Lower leg skin (tissue), 4 donors: ENCODE results near the gene KCNK4. TPM values are rescaled to one million over a fixed set of nuclear protein-coding genes. Genes with fewer than 3 reads are reported as not detected.

Source experiments
- DNase-seq, 2 donors: peaks; one replicate each; pipeline ENCODE4 v3.0.0-alpha.2; 2019; ENCODE audit warnings: low spot score in 2 of 2
- H3K4me3 ChIP-seq: fragments of 200-600 bp; sonication (generic); 2 replicates; pipeline ENCODE4 v1.5.1; 2017; ENCODE audit warnings: mild to moderate bottlenecking, low read depth; ENCODE audit not compliant: poor library complexity, severe bottlenecking
- CTCF ChIP-seq, 3 donors: fragments of 450-650 bp; IDR thresholded peaks; one replicate each; pipeline ENCODE4 v1.5.1; 2016; ENCODE audit warnings: antibody characterized with exemption in 3 of 3, mild to moderate bottlenecking in 3 of 3, moderate library complexity in 2 of 3
- POLR2A ChIP-seq, 2 donors: fragments of 450-650 bp; IDR thresholded peaks; one replicate each; pipeline ENCODE4 v1.6.1; 2016 to 2017; ENCODE audit warnings: antibody characterized with exemption in 2 of 2, mild to moderate bottlenecking in 1 of 2, moderate library complexity in 1 of 2
- WGBS, 2 donors: methylation state at CpG; one replicate each; pipeline ENCODE4 v1.1.5; 2018; 5-methylcytosine and 5-hydroxymethylcytosine counted together
- intact Hi-C: fragments of 100-400 bp; cut with DNase I; formaldehyde crosslinking; loops from one replicate; pipeline ENCODE4 v1.15.0; 2023; ENCODE audit warnings: low total_unique reads
- total RNA-seq, 4 donors: library from RNA; depleted of rRNA; stranded (reverse); fragments of >200 nt; gene quantifications; one replicate each; pipeline ENCODE4 v1.1.0, GENCODE V29; 2016

KCNK4 gene
- total RNA-seq, 4 donors from 2014 or later: not detected

- DNase-seq: no peak
- H3K4me3 ChIP-seq: no peak overlapping the region
- no peak for TF ChIP-seq POLR2A (IDR thresholded peaks at IDR 0.05)
- TF ChIP-seq CTCF (IDR thresholded peaks at IDR 0.05): no peak
- WGBS, 2 donors: 83 to 87% methylated on average over 3 of the region's 3 CpGs
- intact Hi-C loops: no loop called here
These were observed 36.9 kb downstream of the KCNK4 start for GRCh38 chr11:64327993-64328392.

- TF ChIP-seq CTCF (IDR thresholded peaks at IDR 0.05): no peak
- no peak for TF ChIP-seq POLR2A (IDR thresholded peaks at IDR 0.05)
- intact Hi-C loops: no loop called here
- no peak overlapping the region for H3K4me3 ChIP-seq
- WGBS, 2 donors: 86% methylated on average over 11 of the region's 11 CpGs
- no peak for DNase-seq
These were observed 39.8 kb downstream of the KCNK4 start for GRCh38 chr11:64330888-64331287.

- WGBS, 2 donors: 16 to 22% methylated on average over 16 to 20 of the region's 20 CpGs
- intact Hi-C loops: no loop called here
- no peak overlapping the region for H3K4me3 ChIP-seq
- no peak for DNase-seq
- TF ChIP-seq POLR2A (IDR thresholded peaks at IDR 0.05): no peak
- TF ChIP-seq CTCF (IDR thresholded peaks at IDR 0.05): no peak
These were observed 40.7 kb downstream of the KCNK4 start for GRCh38 chr11:64331569-64332371.

GRCh38 chr11:64333556-64333955, 42.5 kb downstream of the KCNK4 start:
- no peak overlapping the region for H3K4me3 ChIP-seq
- 92% methylated on average over 8 of the region's 8 CpGs for WGBS, 2 donors
- TF ChIP-seq CTCF (IDR thresholded peaks at IDR 0.05) (no peak), POLR2A (IDR thresholded peaks at IDR 0.05) (no peak)
- intact Hi-C loops: no loop called here
- DNase-seq: no peak

- 52 to 60% methylated on average over 13 of the region's 13 CpGs for WGBS, 2 donors
- H3K4me3 ChIP-seq: no peak overlapping the region
- intact Hi-C loops: no loop called here
- TF ChIP-seq CTCF (IDR thresholded peaks at IDR 0.05) (no peak), POLR2A (IDR thresholded peaks at IDR 0.05) (no peak)
- peak in 1 of 2 donors; percentile 72 for DNase-seq
These were observed 43.9 kb downstream of the KCNK4 start for GRCh38 chr11:64334764-64335735.
